K562 (cell line): ENCODE data around the gene CPED1. TPM values are rescaled to one million over a fixed set of nuclear protein-coding genes. Genes with fewer than 3 reads are reported as not detected.

ENCODE experiments used
- CBX1 ChIP-seq: sonication (generic); IDR thresholded peaks from 2 replicates; pipeline ENCODE4 v1.6.1; 2016; ENCODE audit warnings: antibody characterized with exemption, low read depth, mild to moderate bottlenecking
- CBX2 ChIP-seq: fragments of 200-600 bp; sonication (generic); IDR thresholded peaks from one replicate; pipeline ENCODE4 v1.6.1; 2012; ENCODE audit warnings: mild to moderate bottlenecking, low read length, inconsistent platforms; ENCODE audit not compliant: insufficient read depth, poor library complexity, severe bottlenecking
- CREM ChIP-seq: IDR thresholded peaks from 2 replicates; pipeline ENCODE4 v1.6.1; 2014; ENCODE audit warnings: antibody characterized with exemption, low read depth
- E2F3 ChIP-seq: fragments of 250-450 bp; sonication (Bioruptor Pico); IDR thresholded peaks from 2 replicates; pipeline ENCODE4 v1.4.0; 2020; ENCODE audit warnings: mild to moderate bottlenecking
- EZH2 ChIP-seq: IDR thresholded peaks from 2 replicates; pipeline ENCODE4 v1.6.1; 2012; ENCODE audit warnings: low read depth, mild to moderate bottlenecking, inconsistent platforms, low read length, borderline replicate concordance
- FOXJ3 ChIP-seq: sonication (generic); formaldehyde crosslinking; IDR thresholded peaks from 2 replicates; pipeline ENCODE4 v1.4.0; 2020; ENCODE audit warnings: mild to moderate bottlenecking, missing genetic modification reagents
- FUS ChIP-seq: fragments of 200-400 bp; formaldehyde crosslinking; optimal IDR thresholded peaks from 2 replicates; pipeline ENCODE3; 2017; ENCODE audit warnings: low read depth, low read length
- MAFF ChIP-seq: IDR thresholded peaks from 2 replicates; pipeline ENCODE4 v1.6.1; 2012; ENCODE audit warnings: low read length, improper control_type of control experiment
- MEIS2 ChIP-seq: fragments of 450-650 bp; IDR thresholded peaks from 2 replicates; pipeline ENCODE4 v1.6.1; 2014; ENCODE audit warnings: mild to moderate bottlenecking; ENCODE audit not compliant: partially characterized antibody
- SRSF3 ChIP-seq: fragments of 200-400 bp; formaldehyde crosslinking; IDR thresholded peaks from 2 replicates; pipeline ENCODE4 v1.6.1; 2016; ENCODE audit warnings: mild to moderate bottlenecking, low read length, moderate library complexity; ENCODE audit not compliant: insufficient read depth
- ZNF274 ChIP-seq: IDR thresholded peaks from 2 replicates; pipeline ENCODE4 v1.6.1; 2011; ENCODE audit warnings: low read depth, mild to moderate bottlenecking, low read length, moderate library complexity, borderline replicate concordance
- ZNF354B ChIP-seq: fragments of 250-450 bp; sonication (Bioruptor Pico); IDR thresholded peaks from 2 replicates; pipeline ENCODE4 v1.4.0; 2020
- ZNF707 ChIP-seq: fragments of 250-450 bp; sonication (Bioruptor Pico); conservative IDR thresholded peaks from 2 replicates; pipeline ENCODE4 v1.8.0; 2022; ENCODE audit warnings: inconsistent platforms, mild to moderate bottlenecking, moderate library complexity
- polyA plus RNA-seq, 8 experiments: library from polyadenylated mRNA; depleted of rRNA in 4 of 8; stranded (reverse) in 5 of 8; unstranded in 3 of 8; fragments of >200 nt; fragmentation: Nextera tagmentation in 2 of 8; fragmentation: Illumina TruSeq in 1 of 8; extraction: Ambion mirVana in 2 of 8; extraction: Trizol in 1 of 8; gene quantifications; 2 replicates each; pipeline versions ENCODE4 v1.2.1 to v1.2.3, GENCODE V29; 2011 to 2014; ENCODE audit warnings: inconsistent platforms in 1 of 8, missing spikeins in 1 of 8
- total RNA-seq, 7 experiments: library from RNA; depleted of rRNA in 6 of 7; stranded (reverse); fragments of >200 nt in 6 of 7; fragmentation: Illumina TruSeq in 2 of 7; extraction: Trizol in 2 of 7; gene quantifications; 2 replicates each; pipeline versions ENCODE4 v1.2.1 to v1.2.3, GENCODE V29; 2011 to 2021; ENCODE audit warnings: low replicate concordance in 1 of 7
- TF ChIP-seq, protein P1 (sequence below), 2 experiments: fragments of 450-650 bp in 1 of 2; sonication (generic) in 1 of 2; formaldehyde crosslinking in 1 of 2; IDR thresholded peaks in 1 of 2; conservative IDR thresholded peaks in 1 of 2; 2 replicates each; pipeline versions ENCODE4 v1.6.1 to v1.8.1; 2016 to 2023; ENCODE audit warnings: mild to moderate bottlenecking in 2 of 2, moderate library complexity in 2 of 2, inconsistent platforms in 1 of 2, missing genetic modification reagents in 1 of 2
- TF ChIP-seq, protein P2 (sequence below): sonication (generic); formaldehyde crosslinking; IDR thresholded peaks from 2 replicates; pipeline ENCODE4 v1.8.0; 2022; ENCODE audit warnings: mild to moderate bottlenecking, missing genetic modification reagents
- TF ChIP-seq, protein P3 (sequence below): sonication (generic); formaldehyde crosslinking; IDR thresholded peaks from 2 replicates; pipeline ENCODE4 v1.5.0; 2020; ENCODE audit warnings: missing genetic modification reagents
- TF ChIP-seq, protein P4 (sequence below): sonication (generic); formaldehyde crosslinking; IDR thresholded peaks from 2 replicates; pipeline ENCODE4 v1.8.1; 2023; ENCODE audit warnings: mild to moderate bottlenecking, missing genetic modification reagents
- TF ChIP-seq, protein P5 (sequence below): fragments of 450-650 bp; formaldehyde crosslinking; IDR thresholded peaks from 2 replicates; pipeline ENCODE4 v1.4.0; 2022; ENCODE audit warnings: missing genetic modification characterization
- TF ChIP-seq, protein P6 (sequence below): sonication (generic); formaldehyde crosslinking; IDR thresholded peaks from 2 replicates; pipeline ENCODE4 v1.8.0; 2022; ENCODE audit warnings: mild to moderate bottlenecking, low read depth, missing genetic modification reagents

CPED1 gene
- total and polyA plus RNA-seq, 9 of the 15 experiments (the other 6 are each of a cell fraction or from before 2014, with no cell fraction given): 195 to 393 (median 290) TPM

DNA sequence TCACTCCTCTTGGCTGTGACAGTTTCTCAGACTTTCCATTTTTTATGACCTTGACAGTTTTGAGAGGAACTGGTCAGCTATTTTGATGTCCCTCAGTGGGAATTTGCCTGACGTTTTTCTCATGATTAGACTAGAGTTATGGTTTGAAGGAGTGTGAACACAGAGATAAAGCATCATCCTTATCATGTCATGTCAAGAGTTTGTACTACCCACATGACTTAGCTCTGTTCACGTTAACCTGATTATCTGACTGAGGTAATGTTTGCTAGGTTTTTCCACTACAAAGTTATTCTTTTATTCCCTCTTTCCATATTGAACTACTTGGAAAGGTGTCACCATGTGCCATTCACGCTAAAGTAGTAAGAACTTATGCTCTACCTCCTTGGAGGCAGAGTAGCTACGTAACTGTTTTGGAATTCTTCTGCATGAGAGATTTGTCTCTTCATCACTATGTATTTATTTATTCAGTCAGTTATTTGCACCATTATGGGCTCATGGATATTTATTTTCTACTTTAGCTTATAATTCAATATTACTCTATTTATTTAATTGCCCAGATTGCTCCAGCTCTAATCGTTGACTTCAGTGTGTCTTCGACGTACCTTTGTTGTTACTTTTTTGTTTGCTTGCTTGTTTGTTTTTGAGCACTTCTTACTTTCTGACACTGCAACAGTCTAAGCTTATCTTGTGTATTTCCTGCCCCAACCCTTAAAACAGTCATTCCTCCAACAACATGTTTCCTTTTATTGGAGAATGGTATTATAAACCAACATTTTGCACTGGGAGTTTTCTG is 50.4 kb downstream of the CPED1 start (continued):
- TF ChIP-seq, protein P1, sequence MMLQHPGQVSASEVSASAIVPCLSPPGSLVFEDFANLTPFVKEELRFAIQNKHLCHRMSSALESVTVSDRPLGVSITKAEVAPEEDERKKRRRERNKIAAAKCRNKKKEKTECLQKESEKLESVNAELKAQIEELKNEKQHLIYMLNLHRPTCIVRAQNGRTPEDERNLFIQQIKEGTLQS (IDR thresholded peaks at IDR 0.05): peak; percentile 81; the same call in 1 of the 2 replicates
- TF ChIP-seq, protein P1 (CRISPR knock-in tag; conservative IDR thresholded peaks at IDR 0.05): no peak
- TF ChIP-seq MAFF: peak; percentile 69
- TF ChIP-seq FUS: no peak
- 0 out of 2 replicates have a peak, but pooled peaks have one; percentile 36 for TF ChIP-seq ZNF274
- TF ChIP-seq, protein P2, sequence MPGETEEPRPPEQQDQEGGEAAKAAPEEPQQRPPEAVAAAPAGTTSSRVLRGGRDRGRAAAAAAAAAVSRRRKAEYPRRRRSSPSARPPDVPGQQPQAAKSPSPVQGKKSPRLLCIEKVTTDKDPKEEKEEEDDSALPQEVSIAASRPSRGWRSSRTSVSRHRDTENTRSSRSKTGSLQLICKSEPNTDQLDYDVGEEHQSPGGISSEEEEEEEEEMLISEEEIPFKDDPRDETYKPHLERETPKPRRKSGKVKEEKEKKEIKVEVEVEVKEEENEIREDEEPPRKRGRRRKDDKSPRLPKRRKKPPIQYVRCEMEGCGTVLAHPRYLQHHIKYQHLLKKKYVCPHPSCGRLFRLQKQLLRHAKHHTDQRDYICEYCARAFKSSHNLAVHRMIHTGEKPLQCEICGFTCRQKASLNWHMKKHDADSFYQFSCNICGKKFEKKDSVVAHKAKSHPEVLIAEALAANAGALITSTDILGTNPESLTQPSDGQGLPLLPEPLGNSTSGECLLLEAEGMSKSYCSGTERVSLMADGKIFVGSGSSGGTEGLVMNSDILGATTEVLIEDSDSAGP: 0 out of 2 replicates have a peak, but pooled peaks have one; percentile 47
- TF ChIP-seq, protein P3, sequence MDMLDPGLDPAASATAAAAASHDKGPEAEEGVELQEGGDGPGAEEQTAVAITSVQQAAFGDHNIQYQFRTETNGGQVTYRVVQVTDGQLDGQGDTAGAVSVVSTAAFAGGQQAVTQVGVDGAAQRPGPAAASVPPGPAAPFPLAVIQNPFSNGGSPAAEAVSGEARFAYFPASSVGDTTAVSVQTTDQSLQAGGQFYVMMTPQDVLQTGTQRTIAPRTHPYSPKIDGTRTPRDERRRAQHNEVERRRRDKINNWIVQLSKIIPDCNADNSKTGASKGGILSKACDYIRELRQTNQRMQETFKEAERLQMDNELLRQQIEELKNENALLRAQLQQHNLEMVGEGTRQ: no peak
- peak; percentile 94 for TF ChIP-seq CREM
- TF ChIP-seq ZNF354B: peak; percentile 6; the same call in 1 of the 2 replicates
- TF ChIP-seq SRSF3: no peak
- no peak for TF ChIP-seq CBX2
- no peak for TF ChIP-seq FOXJ3
- TF ChIP-seq, protein P4, sequence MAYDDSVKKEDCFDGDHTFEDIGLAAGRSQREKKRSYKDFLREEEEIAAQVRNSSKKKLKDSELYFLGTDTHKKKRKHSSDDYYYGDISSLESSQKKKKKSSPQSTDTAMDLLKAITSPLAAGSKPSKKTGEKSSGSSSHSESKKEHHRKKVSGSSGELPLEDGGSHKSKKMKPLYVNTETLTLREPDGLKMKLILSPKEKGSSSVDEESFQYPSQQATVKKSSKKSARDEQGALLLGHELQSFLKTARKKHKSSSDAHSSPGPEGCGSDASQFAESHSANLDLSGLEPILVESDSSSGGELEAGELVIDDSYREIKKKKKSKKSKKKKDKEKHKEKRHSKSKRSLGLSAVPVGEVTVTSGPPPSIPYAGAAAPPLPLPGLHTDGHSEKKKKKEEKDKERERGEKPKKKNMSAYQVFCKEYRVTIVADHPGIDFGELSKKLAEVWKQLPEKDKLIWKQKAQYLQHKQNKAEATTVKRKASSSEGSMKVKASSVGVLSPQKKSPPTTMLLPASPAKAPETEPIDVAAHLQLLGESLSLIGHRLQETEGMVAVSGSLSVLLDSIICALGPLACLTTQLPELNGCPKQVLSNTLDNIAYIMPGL: no peak
- TF ChIP-seq MEIS2: peak; percentile 100
- TF ChIP-seq ZNF707 (CRISPR knock-in tag): 0 out of 2 replicates have a peak, but pooled peaks have one; percentile 20
- TF ChIP-seq E2F3: no peak
- no peak for TF ChIP-seq CBX1
- TF ChIP-seq, protein P5, sequence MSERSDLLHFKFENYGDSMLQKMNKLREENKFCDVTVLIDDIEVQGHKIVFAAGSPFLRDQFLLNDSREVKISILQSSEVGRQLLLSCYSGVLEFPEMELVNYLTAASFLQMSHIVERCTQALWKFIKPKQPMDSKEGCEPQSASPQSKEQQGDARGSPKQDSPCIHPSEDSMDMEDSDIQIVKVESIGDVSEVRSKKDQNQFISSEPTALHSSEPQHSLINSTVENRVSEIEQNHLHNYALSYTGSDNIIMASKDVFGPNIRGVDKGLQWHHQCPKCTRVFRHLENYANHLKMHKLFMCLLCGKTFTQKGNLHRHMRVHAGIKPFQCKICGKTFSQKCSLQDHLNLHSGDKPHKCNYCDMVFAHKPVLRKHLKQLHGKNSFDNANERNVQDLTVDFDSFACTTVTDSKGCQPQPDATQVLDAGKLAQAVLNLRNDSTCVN: peak; percentile 76; the same call in 1 of the 2 replicates
- TF ChIP-seq, protein P6, sequence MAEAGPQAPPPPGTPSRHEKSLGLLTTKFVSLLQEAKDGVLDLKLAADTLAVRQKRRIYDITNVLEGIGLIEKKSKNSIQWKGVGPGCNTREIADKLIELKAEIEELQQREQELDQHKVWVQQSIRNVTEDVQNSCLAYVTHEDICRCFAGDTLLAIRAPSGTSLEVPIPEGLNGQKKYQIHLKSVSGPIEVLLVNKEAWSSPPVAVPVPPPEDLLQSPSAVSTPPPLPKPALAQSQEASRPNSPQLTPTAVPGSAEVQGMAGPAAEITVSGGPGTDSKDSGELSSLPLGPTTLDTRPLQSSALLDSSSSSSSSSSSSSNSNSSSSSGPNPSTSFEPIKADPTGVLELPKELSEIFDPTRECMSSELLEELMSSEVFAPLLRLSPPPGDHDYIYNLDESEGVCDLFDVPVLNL (CRISPR knock-in tag): no peak
- peak; percentile 48; the same call in 1 of the 2 replicates for TF ChIP-seq EZH2
